ENCODE results near the gene EHD4. TPM values are rescaled to one million over a fixed set of nuclear protein-coding genes. Genes with fewer than 3 reads are reported as not detected.

EHD4 gene
- polyA plus RNA-seq, 1 of the 3 experiments (the other 2 are of a cell fraction), result 17.5 TPM

DNA sequence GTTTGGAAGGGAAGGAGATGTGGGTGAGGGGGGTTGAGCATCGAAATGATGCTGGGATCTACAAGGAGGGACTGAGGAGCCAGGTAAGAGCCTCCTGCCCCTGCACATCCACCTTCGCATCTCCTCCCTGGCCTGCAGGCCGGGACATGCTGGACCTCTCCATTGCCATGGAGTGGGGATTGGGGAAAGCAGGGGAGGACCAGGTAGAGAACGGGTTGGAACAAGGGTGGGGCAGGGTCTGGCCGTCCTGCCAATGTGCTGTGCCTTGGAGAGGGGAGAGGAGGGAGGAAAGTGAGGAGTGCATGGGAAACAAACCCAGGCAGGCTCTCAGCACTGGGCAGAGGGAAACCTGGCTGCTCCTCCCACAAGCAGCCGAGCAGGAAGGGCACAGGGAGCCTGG, 123.2 kb downstream of the EHD4 start:
- Histone ChIP-seq H2AFZ (ENCODE audit: low read depth) (no peak overlapping the region), H3K4me3 (ENCODE audit: low read depth in 2 of 2, low read length in 1 of 2) (no peak overlapping the region), H3K27ac (ENCODE audit: low read depth in 2 of 2, low read length in 1 of 2) (no peak overlapping the region), H3K9ac (no peak overlapping the region), H3K79me2 (ENCODE audit: insufficient read depth) (no peaks in the 10 kb centered on the region), H4K20me1 (ENCODE audit: insufficient read depth) (no peaks in the 10 kb centered on the region), H3F3A (replicated peaks; ENCODE audit: insufficient read depth) (no peaks in the 10 kb centered on the region), H3K4me1 (ENCODE audit: control insufficient read depth in 1 of 2, insufficient read depth in 2 of 2, low read depth in 1 of 2, low read length in 1 of 2) (peaks cover 0 to 19% of the 10 kb centered on the region in 2 experiments; a peak in 1 of 4 replicates), H3K9me3 (no peaks in the 10 kb centered on the region), H3K4me2 (no peak overlapping the region), H3K27me3 (ENCODE audit: insufficient read depth) (no peaks in the 10 kb centered on the region), H3K9me2 (no peaks in the 10 kb centered on the region), H3K36me3 (replicated peaks in 1 of 2; ENCODE audit: control insufficient read depth in 1 of 2, insufficient read depth in 2 of 2, low read length in 1 of 2) (peaks cover 0 to 12% of the 10 kb centered on the region in 2 experiments)
- 87% methylated on average over 5 of the region's 6 CpGs for WGBS (ENCODE audit: low lambda C conversion rate)
- CTCF ChIA-PET, result no interaction called here
- TF ChIP-seq ELF1 (IDR thresholded peaks at IDR 0.05) (no peak), TEAD4 (IDR thresholded peaks at IDR 0.05; ENCODE audit: borderline replicate concordance, insufficient read depth) (no peak), PBX3 (IDR thresholded peaks at IDR 0.05) (no peak), NFIC (IDR thresholded peaks at IDR 0.05; ENCODE audit: borderline replicate concordance) (no peak), FOXM1 (IDR thresholded peaks at IDR 0.05; ENCODE audit: low read depth) (no peak), RCOR1 (IDR thresholded peaks at IDR 0.05; ENCODE audit: low read length) (no peak), RXRA (IDR thresholded peaks at IDR 0.05; ENCODE audit: borderline replicate concordance, low read depth) (no peak), NRF1 (IDR thresholded peaks at IDR 0.05; ENCODE audit: low read depth, low read length) (no peak), RFX5 (IDR thresholded peaks at IDR 0.05; ENCODE audit: low read length) (no peak), GATA2 (CRISPR knock-in tag; IDR thresholded peaks at IDR 0.05) (no peak), FOSL2 (IDR thresholded peaks at IDR 0.05; ENCODE audit: borderline replicate concordance, low read depth) (no peak)
- POLR2A ChIA-PET, result no interaction called here
- no peak for DNase-seq

GRCh38 chr15:41848631-41849030, 123.7 kb downstream of the EHD4 start:
- DNase-seq, result no peak
- H3K27ac ChIP-seq (ENCODE audit: low read depth in 2 of 2, low read length in 1 of 2), result no peak overlapping the region
- CTCF ChIA-PET, result interaction anchor here (1.3 kb wide), 1 partner anchor 14 kb away, joined by 3 read pairs; no protein-coding TSS in a partner anchor

More at GRCh38 chr15:41848631-41849030, 123.7 kb downstream of the EHD4 start:
- no peak overlapping the region for H3K9ac ChIP-seq
- POLR2A ChIA-PET, result no interaction called here
- H3K9me3 ChIP-seq, result no peaks in the 10 kb centered on the region
- H3K36me3 ChIP-seq (replicated peaks in 1 of 2; ENCODE audit: control insufficient read depth in 1 of 2, insufficient read depth in 2 of 2, low read length in 1 of 2), result peaks cover 0 to 12% of the 10 kb centered on the region in 2 experiments
- H3K4me1 ChIP-seq (ENCODE audit: control insufficient read depth in 1 of 2, insufficient read depth in 2 of 2, low read depth in 1 of 2, low read length in 1 of 2), result peaks cover 0 to 14% of the 10 kb centered on the region in 2 experiments; a peak in 1 of 4 replicates
- no peaks in the 10 kb centered on the region for H3K79me2 ChIP-seq (ENCODE audit: insufficient read depth)
- H3K9me2 ChIP-seq, result no peaks in the 10 kb centered on the region
- H3F3A ChIP-seq (replicated peaks; ENCODE audit: insufficient read depth), result no peaks in the 10 kb centered on the region
- no peak overlapping the region for H3K4me2 ChIP-seq
- no peak for TF ChIP-seq PBX3 (IDR thresholded peaks at IDR 0.05)
- no peak for TF ChIP-seq MXI1 (IDR thresholded peaks at IDR 0.05; ENCODE audit: low read depth, low read length)
- TF ChIP-seq RXRA (IDR thresholded peaks at IDR 0.05; ENCODE audit: borderline replicate concordance, low read depth), result no peak
- TF ChIP-seq NFIC (IDR thresholded peaks at IDR 0.05; ENCODE audit: borderline replicate concordance), result no peak
- no peak for TF ChIP-seq TAF1 (IDR thresholded peaks at IDR 0.05; ENCODE audit: borderline replicate concordance, low read depth, low read length)
- TF ChIP-seq, protein P1, sequence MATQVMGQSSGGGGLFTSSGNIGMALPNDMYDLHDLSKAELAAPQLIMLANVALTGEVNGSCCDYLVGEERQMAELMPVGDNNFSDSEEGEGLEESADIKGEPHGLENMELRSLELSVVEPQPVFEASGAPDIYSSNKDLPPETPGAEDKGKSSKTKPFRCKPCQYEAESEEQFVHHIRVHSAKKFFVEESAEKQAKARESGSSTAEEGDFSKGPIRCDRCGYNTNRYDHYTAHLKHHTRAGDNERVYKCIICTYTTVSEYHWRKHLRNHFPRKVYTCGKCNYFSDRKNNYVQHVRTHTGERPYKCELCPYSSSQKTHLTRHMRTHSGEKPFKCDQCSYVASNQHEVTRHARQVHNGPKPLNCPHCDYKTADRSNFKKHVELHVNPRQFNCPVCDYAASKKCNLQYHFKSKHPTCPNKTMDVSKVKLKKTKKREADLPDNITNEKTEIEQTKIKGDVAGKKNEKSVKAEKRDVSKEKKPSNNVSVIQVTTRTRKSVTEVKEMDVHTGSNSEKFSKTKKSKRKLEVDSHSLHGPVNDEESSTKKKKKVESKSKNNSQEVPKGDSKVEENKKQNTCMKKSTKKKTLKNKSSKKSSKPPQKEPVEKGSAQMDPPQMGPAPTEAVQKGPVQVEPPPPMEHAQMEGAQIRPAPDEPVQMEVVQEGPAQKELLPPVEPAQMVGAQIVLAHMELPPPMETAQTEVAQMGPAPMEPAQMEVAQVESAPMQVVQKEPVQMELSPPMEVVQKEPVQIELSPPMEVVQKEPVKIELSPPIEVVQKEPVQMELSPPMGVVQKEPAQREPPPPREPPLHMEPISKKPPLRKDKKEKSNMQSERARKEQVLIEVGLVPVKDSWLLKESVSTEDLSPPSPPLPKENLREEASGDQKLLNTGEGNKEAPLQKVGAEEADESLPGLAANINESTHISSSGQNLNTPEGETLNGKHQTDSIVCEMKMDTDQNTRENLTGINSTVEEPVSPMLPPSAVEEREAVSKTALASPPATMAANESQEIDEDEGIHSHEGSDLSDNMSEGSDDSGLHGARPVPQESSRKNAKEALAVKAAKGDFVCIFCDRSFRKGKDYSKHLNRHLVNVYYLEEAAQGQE (IDR thresholded peaks at IDR 0.05; ENCODE audit: low read depth, low read length), result no peak
- TF ChIP-seq RFX5 (IDR thresholded peaks at IDR 0.05; ENCODE audit: low read length), result no peak
- TF ChIP-seq GABPA (IDR thresholded peaks at IDR 0.05; ENCODE audit: low read depth), result no peak
- no peak for TF ChIP-seq JUND (IDR thresholded peaks at IDR 0.05)
- TF ChIP-seq TEAD4 (IDR thresholded peaks at IDR 0.05; ENCODE audit: borderline replicate concordance, insufficient read depth), result no peak
- TF ChIP-seq, protein P2, sequence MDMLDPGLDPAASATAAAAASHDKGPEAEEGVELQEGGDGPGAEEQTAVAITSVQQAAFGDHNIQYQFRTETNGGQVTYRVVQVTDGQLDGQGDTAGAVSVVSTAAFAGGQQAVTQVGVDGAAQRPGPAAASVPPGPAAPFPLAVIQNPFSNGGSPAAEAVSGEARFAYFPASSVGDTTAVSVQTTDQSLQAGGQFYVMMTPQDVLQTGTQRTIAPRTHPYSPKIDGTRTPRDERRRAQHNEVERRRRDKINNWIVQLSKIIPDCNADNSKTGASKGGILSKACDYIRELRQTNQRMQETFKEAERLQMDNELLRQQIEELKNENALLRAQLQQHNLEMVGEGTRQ (IDR thresholded peaks at IDR 0.05; ENCODE audit: borderline replicate concordance, low read depth, low read length), result no peak
- no peak for TF ChIP-seq POLR2AphosphoS5 (IDR thresholded peaks at IDR 0.05; ENCODE audit: low read depth, low read length)
- TF ChIP-seq EZH2phosphoT487 (IDR thresholded peaks at IDR 0.05; ENCODE audit: borderline replicate concordance, low read depth), result no peak
- no peak for TF ChIP-seq EP300 (IDR thresholded peaks at IDR 0.05; ENCODE audit: borderline replicate concordance in 1 of 2, low read depth in 1 of 2, low read length in 1 of 2)
- no peak overlapping the region for H2AFZ ChIP-seq (ENCODE audit: low read depth)
- H3K4me3 ChIP-seq (ENCODE audit: low read depth in 2 of 2, low read length in 1 of 2), result no peak overlapping the region
- no peaks in the 10 kb centered on the region for H4K20me1 ChIP-seq (ENCODE audit: insufficient read depth)
- no peaks in the 10 kb centered on the region for H3K27me3 ChIP-seq (ENCODE audit: insufficient read depth)
- 82% methylated on average over 8 of the region's 10 CpGs for WGBS (ENCODE audit: low lambda C conversion rate)

All from SK-N-SH (cell line).